ENCODE results near the gene NEK2.

NEK2 gene

DNA sequence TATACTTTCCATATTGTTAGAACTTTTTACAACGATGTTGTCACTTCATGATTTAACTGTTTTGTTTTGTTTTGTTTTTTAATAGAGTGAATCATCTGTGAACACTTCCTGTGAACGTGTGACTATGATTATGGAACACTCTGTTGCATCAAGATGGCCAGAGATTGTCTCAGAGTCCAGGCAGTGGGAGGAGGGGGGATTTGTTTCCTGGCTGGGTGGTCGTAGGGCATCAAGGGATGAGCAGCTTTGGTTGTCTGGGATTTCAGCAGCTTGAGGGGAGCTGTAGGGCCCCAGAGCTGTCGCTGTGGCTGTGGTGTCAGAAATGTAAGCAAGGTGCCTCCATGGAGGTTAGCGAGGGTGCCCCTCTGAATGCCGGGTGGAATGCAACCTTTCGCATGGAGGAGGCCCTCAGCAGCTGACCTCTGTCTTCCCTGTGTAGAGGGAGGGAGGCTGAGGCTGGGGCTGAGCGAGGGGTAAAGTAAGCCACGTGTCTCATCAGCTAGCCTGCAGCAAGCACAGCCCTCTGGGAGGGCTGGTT is 21.4 kb downstream of the NEK2 start:
- DNase-seq (ENCODE audit: low spot score), result no peak
- TF ChIP-seq, protein P1, sequence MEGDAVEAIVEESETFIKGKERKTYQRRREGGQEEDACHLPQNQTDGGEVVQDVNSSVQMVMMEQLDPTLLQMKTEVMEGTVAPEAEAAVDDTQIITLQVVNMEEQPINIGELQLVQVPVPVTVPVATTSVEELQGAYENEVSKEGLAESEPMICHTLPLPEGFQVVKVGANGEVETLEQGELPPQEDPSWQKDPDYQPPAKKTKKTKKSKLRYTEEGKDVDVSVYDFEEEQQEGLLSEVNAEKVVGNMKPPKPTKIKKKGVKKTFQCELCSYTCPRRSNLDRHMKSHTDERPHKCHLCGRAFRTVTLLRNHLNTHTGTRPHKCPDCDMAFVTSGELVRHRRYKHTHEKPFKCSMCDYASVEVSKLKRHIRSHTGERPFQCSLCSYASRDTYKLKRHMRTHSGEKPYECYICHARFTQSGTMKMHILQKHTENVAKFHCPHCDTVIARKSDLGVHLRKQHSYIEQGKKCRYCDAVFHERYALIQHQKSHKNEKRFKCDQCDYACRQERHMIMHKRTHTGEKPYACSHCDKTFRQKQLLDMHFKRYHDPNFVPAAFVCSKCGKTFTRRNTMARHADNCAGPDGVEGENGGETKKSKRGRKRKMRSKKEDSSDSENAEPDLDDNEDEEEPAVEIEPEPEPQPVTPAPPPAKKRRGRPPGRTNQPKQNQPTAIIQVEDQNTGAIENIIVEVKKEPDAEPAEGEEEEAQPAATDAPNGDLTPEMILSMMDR (IDR thresholded peaks at IDR 0.05; ENCODE audit: extremely low read depth, insufficient read depth, missing control alignments), result no peak
- in situ Hi-C loops (cut with MboI; ENCODE audit: low pct_unique_long_range_greater_than_20kb, low sequenced_read_pairs, unreplicated experiment), result loop anchor here (10.0 to 25.0 kb wide), 3 partner anchors 179 to 1067 kb away; partner anchors contain the start of gene TRAF5

DNA sequence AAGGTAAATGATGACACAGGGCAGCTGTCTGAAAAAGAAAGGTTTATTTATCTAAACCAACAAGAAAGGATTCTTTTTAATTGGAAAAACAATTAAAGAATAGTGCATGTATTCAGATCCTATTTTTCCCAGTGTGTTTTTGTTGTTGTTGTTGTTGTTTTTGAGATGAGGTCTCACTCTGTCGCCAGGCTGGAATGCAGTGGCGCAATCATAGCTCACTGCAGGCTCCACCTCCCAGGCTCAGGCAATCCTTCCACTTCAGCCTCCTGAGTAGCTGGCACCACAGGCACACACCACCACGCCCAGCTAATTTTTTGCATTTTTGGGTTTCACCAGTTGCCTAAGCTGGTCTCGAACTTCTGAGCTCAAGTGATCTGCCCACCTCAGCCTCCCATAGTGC is 22.1 kb downstream of the NEK2 start:
- in situ Hi-C loops (cut with MboI; ENCODE audit: low pct_unique_long_range_greater_than_20kb, low sequenced_read_pairs, unreplicated experiment), result loop anchor here (10.0 to 25.0 kb wide), 3 partner anchors 178 to 1066 kb away; partner anchors contain the start of gene TRAF5
- DNase-seq (ENCODE audit: low spot score), result no peak
- TF ChIP-seq, protein P1 (IDR thresholded peaks at IDR 0.05; ENCODE audit: extremely low read depth, insufficient read depth, missing control alignments), result no peak

DNA sequence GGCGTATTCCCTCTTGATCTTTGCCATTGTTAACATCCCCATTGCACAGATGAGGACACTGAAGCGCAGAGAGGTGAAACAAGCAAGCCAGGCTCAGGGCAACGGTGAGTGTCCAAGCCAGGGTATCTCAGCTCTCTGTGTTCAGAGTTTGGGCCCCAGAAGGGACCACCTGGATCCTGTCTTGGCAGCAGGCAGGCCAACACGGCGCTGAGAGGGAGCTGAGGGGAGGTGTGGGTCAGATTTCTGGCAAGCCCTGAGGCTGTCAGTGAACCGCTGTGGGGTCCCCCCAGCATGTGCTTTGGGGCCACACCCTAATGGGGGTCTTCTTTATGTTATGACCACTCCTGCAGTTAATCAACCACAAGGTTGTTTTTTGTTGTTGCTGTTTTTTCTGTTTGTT is 23.1 kb downstream of the NEK2 start:
- in situ Hi-C loops (cut with MboI; ENCODE audit: low pct_unique_long_range_greater_than_20kb, low sequenced_read_pairs, unreplicated experiment), result loop anchor here (10.0 to 25.0 kb wide), 3 partner anchors 178 to 1065 kb away; partner anchors contain the start of gene TRAF5
- DNase-seq (ENCODE audit: low spot score), result no peak
- TF ChIP-seq, protein P1 (IDR thresholded peaks at IDR 0.05; ENCODE audit: extremely low read depth, insufficient read depth, missing control alignments), result no peak

DNA sequence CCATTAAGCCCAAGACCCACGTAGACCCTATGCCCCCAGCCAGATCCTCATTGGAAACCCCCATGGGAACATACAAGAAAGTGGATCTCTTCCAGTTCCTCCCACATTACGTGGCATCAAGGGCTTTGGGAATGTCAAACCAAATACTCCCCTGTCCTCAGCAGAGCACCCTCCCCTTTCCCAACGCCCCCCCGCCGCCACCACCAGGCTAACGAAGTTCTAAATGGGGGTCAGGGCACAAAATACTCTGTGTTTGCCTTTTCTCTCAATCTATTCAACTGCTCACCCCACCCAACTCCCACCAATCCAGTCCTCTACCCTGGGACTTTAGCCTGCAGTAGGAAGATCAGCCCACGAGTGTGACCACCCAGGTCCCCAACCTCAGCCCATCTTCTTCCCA is 24.5 kb downstream of the NEK2 start:
- DNase-seq (ENCODE audit: low spot score), result no peak
- in situ Hi-C loops (cut with MboI; ENCODE audit: low pct_unique_long_range_greater_than_20kb, low sequenced_read_pairs, unreplicated experiment), result loop anchor here (10.0 to 25.0 kb wide), 3 partner anchors 176 to 1064 kb away; partner anchors contain the start of gene TRAF5
- TF ChIP-seq, protein P1 (IDR thresholded peaks at IDR 0.05; ENCODE audit: extremely low read depth, insufficient read depth, missing control alignments), result no peak

DNA sequence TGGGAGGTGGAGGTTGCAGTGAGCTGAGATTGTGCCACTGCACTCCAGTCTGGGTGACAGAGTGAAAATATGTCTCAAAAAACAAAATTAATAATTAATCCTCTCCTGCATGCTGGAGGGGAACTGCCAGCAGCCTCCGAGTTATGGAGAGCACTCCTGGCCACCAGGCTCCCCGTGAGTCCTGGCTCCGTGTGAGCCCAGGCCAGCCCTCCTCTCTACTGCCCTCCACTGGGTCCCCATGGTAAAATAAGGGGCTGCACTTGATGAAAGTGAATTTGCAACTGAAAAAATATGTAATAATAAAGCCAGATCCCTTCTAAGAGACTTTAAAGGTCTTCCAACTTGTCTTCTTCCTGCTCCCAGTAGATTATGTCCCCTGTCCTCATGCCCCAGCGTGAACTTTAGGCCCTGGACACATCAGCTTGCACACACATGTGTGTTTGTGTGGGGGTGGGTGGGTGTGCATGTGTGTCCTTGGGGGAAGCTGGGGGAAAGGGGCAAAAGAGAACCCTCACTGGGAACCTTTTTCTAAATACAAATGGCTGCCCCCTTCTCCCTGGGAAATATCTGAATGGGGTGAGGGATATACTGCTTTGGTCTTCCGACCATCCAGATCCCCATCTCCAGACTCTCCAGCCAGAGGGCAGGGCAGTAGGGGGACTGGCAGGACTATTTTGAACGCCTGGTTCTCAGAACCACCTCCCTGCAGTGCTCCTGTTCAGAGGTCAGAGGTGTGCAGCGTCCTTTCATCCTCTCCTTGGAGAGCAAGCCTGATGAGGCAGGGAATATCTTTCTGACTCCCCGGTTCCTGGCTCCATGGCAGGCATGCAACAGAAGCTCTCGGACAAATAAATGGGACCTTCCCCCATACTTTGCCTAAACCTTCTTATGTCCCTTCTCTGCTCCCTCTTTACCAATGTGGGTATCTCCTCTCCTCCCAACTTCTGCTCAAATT is 26.2 kb downstream of the NEK2 start:
- peak; percentile 67 for DNase-seq (ENCODE audit: low spot score)
- TF ChIP-seq, protein P1 (IDR thresholded peaks at IDR 0.05; ENCODE audit: extremely low read depth, insufficient read depth, missing control alignments), result peak; percentile 68
- in situ Hi-C loops (cut with MboI; ENCODE audit: low pct_unique_long_range_greater_than_20kb, low sequenced_read_pairs, unreplicated experiment), result no loop called here

DNA sequence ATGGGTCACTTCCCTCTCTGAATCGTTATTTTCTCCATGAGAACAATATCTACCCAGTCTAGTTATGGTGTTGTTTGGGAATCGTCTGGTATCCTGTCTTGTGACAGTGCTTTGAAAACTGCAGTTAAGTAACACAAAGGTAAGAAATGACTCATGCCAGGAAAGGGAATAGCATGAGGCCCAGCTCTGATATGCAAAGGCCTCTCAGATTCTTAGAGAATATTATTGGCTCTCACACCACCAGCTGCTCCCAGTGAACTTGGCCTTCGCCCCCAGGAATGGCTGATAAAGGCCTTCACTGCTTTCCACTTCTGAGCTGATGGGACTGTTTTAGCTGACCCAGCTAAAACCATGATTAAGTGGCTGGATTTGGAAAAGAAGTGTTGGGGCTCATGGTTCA is 27.1 kb downstream of the NEK2 start:
- TF ChIP-seq, protein P1 (IDR thresholded peaks at IDR 0.05; ENCODE audit: extremely low read depth, insufficient read depth, missing control alignments), result no peak

More for the DNA sequence above, 27.1 kb downstream of the NEK2 start:
- in situ Hi-C loops (cut with MboI; ENCODE audit: low pct_unique_long_range_greater_than_20kb, low sequenced_read_pairs, unreplicated experiment), result no loop called here
- DNase-seq (ENCODE audit: low spot score), result no peak
